Karpas-422 (cell line): ENCODE results near the gene RAB8A. TPM values are rescaled to one million over a fixed set of nuclear protein-coding genes. Genes with fewer than 3 reads are reported as not detected.
"Not testable (repeated sequence)": the region's sequence is repeated elsewhere in the genome, so short reads cannot be mapped to it uniquely, and the experiment has no call there.

ENCODE experiments used
- DNase-seq: peaks from one replicate; pipeline ENCODE4 v3.0.0-alpha.2; 2015
- H2AFZ ChIP-seq: fragments of 200-600 bp; sonication (generic); 2 replicates; pipeline ENCODE4 v1.6.1; 2014; ENCODE audit warnings: antibody characterized with exemption, low read length, mixed read lengths
- H3K27ac ChIP-seq: fragments of 200-600 bp; sonication (generic); 2 replicates; pipeline ENCODE4 v1.5.1; 2014; ENCODE audit warnings: mild to moderate bottlenecking, low read length, moderate library complexity
- H3K27me3 ChIP-seq: fragments of 200-600 bp; sonication (generic); 2 replicates; pipeline ENCODE4 v1.6.1; 2014; ENCODE audit warnings: low read length, mixed read lengths
- H3K36me3 ChIP-seq: fragments of 200-600 bp; sonication (generic); 2 replicates; pipeline ENCODE4 v1.6.1; 2014; ENCODE audit warnings: low read length, mixed read lengths; ENCODE audit not compliant: insufficient read depth
- H3K4me1 ChIP-seq: fragments of 200-600 bp; sonication (generic); 2 replicates; pipeline ENCODE4 v1.6.1; 2014; ENCODE audit warnings: mild to moderate bottlenecking, low read length, mixed read lengths
- H3K4me2 ChIP-seq: fragments of 200-600 bp; sonication (generic); 2 replicates; pipeline ENCODE4 v1.6.1; 2014; ENCODE audit warnings: low read length, low read depth, mild to moderate bottlenecking; ENCODE audit not compliant: poor library complexity, severe bottlenecking
- H3K4me3 ChIP-seq: fragments of 200-600 bp; sonication (generic); 2 replicates; pipeline ENCODE4 v1.5.1; 2014; ENCODE audit warnings: mild to moderate bottlenecking, antibody characterized with exemption, low read length, mixed read lengths
- H3K79me2 ChIP-seq: fragments of 200-600 bp; sonication (generic); 2 replicates; pipeline ENCODE4 v1.6.1; 2014; ENCODE audit warnings: mild to moderate bottlenecking, low read length, mixed read lengths
- H3K9ac ChIP-seq: fragments of 200-600 bp; sonication (generic); 2 replicates; pipeline ENCODE4 v1.6.0; 2014; ENCODE audit warnings: low read length
- H3K9me2 ChIP-seq: fragments of 200-600 bp; sonication (generic), shearing (Covaris generic); replicated peaks from 2 replicates; pipeline ENCODE4 v1.6.0; 2014; ENCODE audit warnings: mild to moderate bottlenecking, low read length, moderate library complexity; ENCODE audit not compliant: insufficient read depth
- H3K9me3 ChIP-seq: fragments of 300-700, 200-600 bp; sonication (generic); 2 replicates; pipeline ENCODE4 v1.6.1; 2014; ENCODE audit warnings: low read length, mixed read lengths
- H4K20me1 ChIP-seq: fragments of 200-600 bp; sonication (generic); 2 replicates; pipeline ENCODE4 v1.6.1; 2014; ENCODE audit warnings: mild to moderate bottlenecking, antibody characterized with exemption, low read length, low read depth; ENCODE audit not compliant: insufficient read depth
- total RNA-seq: library from RNA; depleted of rRNA; stranded (reverse); fragments of >200 nt; shearing (Covaris generic); gene quantifications from 2 replicates; pipeline ENCODE4 v1.2.3, GENCODE V29; 2014; ENCODE audit warnings: low replicate concordance; rRNA removed

Gene RAB8A
- total RNA-seq, 1 experiment from 2014 or later, result 30.2 TPM

GRCh38 chr19:16175954-16176353, 64.3 kb downstream of the RAB8A start:
- no peak for DNase-seq
- no peaks in the 10 kb centered on the region for H3K27me3 ChIP-seq
- no peaks in the 10 kb centered on the region for H3K79me2 ChIP-seq
- no peak overlapping the region for H2AFZ ChIP-seq
- H3K4me3 ChIP-seq, result no peak overlapping the region
- H3K9me2 ChIP-seq, result no peaks in the 10 kb centered on the region
- H3K4me2 ChIP-seq, result no peak overlapping the region
- H3K9ac ChIP-seq, result no peak overlapping the region
- H4K20me1 ChIP-seq, result no peaks in the 10 kb centered on the region
- no peaks in the 10 kb centered on the region for H3K9me3 ChIP-seq
- no peaks in the 10 kb centered on the region for H3K36me3 ChIP-seq
- no peaks in the 10 kb centered on the region for H3K4me1 ChIP-seq
- no peak overlapping the region for H3K27ac ChIP-seq

DNA sequence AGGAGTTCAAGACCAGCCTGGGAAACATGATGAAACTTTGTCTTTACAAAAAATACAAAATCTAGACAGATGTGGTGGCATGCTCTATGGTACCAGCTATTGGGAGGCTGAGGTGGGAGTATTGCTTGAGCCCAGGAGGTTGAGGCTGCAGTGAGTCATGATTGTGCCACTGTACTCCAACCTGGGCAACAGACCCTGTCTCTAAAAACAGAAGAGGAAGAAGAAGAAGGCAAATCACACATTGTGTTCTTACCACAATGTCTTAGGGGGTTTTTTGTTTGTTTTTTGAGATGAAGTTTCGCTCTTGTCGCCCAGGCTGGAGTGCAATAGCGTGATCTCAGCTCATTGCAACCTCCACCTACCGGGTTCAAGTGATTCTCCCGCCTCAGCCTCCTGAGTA, 67.2 kb downstream of the RAB8A start:
- not testable (repeated sequence) for H3K27me3 ChIP-seq, H3K36me3 ChIP-seq, H3K4me1 ChIP-seq, H3K4me3 ChIP-seq, H3K27ac ChIP-seq, H3K4me2 ChIP-seq, H3K9ac ChIP-seq, H3K79me2 ChIP-seq, H3K9me3 ChIP-seq, DNase-seq, H3K9me2 ChIP-seq, H4K20me1 ChIP-seq, H2AFZ ChIP-seq

DNA sequence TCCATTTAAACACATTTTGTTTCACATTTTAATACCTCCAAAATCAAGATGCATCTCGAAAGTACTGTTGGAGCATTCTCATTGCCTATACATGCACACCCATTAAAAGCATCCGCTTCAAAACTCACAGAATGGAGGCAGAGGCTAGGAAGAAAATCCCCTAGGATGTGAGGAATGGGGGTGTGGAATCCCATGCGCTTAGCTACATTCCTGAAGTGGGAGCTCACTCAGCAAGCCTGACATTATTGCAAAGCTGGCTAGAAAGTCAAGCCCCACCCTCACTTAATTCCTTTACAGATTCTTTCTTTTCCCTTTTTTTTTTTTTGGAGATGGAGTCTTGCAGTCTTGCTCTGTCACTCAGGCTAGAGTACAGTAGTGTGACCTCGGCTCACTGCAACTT, 68.9 kb downstream of the RAB8A start:
- no peaks in the 10 kb centered on the region for H4K20me1 ChIP-seq
- no peaks in the 10 kb centered on the region for H3K9me2 ChIP-seq
- no peak overlapping the region for H2AFZ ChIP-seq
- H3K4me2 ChIP-seq, result no peak overlapping the region
- no peak overlapping the region for H3K4me3 ChIP-seq
- peaks cover 7% of the 10 kb centered on the region for H3K4me1 ChIP-seq
- H3K9ac ChIP-seq, result no peak overlapping the region
- peaks cover 4% of the 10 kb centered on the region for H3K79me2 ChIP-seq
- no peaks in the 10 kb centered on the region for H3K36me3 ChIP-seq
- H3K27ac ChIP-seq, result no peak overlapping the region
- no peaks in the 10 kb centered on the region for H3K9me3 ChIP-seq
- H3K27me3 ChIP-seq, result no peaks in the 10 kb centered on the region
- no peak for DNase-seq

Other genes starting within 250 kb of the RAB8A start
- gene CYP4F2, start 213.8 kb upstream of the RAB8A start, total RNA-seq, result not detected in 2 replicates
- not detected in 2 replicates for gene CYP4F11, start 177.4 kb upstream of the RAB8A start, total RNA-seq
- not detected in 2 replicates for gene OR10H4, start 162.9 kb upstream of the RAB8A start, total RNA-seq
- 76.7 and 76.9 TPM in 2 replicates for gene TPM4, start 35.4 kb upstream of the RAB8A start, total RNA-seq
- gene HSH2D, start 31.8 kb downstream of the RAB8A start, total RNA-seq, result 22.7 and 27.4 TPM in 2 replicates
- not detected in 2 replicates for gene CIB3, start 61.6 kb downstream of the RAB8A start, total RNA-seq
- 55.7 and 92.2 TPM in 2 replicates for gene FAM32A, start 73.5 kb downstream of the RAB8A start, total RNA-seq
- gene AP1M1, start 86.0 kb downstream of the RAB8A start, total RNA-seq, result 43.3 and 68.5 TPM in 2 replicates
- 0.22 TPM in 1 of 2 replicates, not detected in the other for gene KLF2, start 212.9 kb downstream of the RAB8A start, total RNA-seq